MM.1S (cell line): ENCODE measurements around the gene CISD1.

Experiments
- DNase-seq: peaks from one replicate; pipeline ENCODE4 v3.0.0-alpha.2; 2015
- H2AFZ ChIP-seq: fragments of 300-600 bp; sonication (generic); 2 replicates; pipeline ENCODE4 v1.6.0; 2016; ENCODE audit warnings: antibody characterized with exemption, low read length
- H3F3A ChIP-seq: fragments of 300-600 bp; sonication (generic); 2 replicates; pipeline ENCODE4 v1.6.1; 2016; ENCODE audit warnings: mild to moderate bottlenecking, antibody characterized with exemption, low read length, moderate library complexity, mixed read lengths; ENCODE audit not compliant: insufficient read depth
- H3K27ac ChIP-seq: fragments of 300-600 bp; sonication (generic); 2 replicates; pipeline ENCODE4 v1.5.1; 2016; ENCODE audit warnings: mild to moderate bottlenecking, low read length
- H3K27me3 ChIP-seq: fragments of 300-600 bp; sonication (generic); replicated peaks from 2 replicates; pipeline ENCODE4 v1.6.0; 2016; ENCODE audit warnings: low read length; ENCODE audit not compliant: insufficient read depth
- H3K36me3 ChIP-seq: fragments of 300-600 bp; sonication (generic); replicated peaks from 2 replicates; pipeline ENCODE4 v1.6.1; 2016; ENCODE audit warnings: mild to moderate bottlenecking, low read length, mixed read lengths; ENCODE audit not compliant: insufficient read depth
- H3K4me1 ChIP-seq: fragments of 300-600 bp; sonication (generic); 2 replicates; pipeline ENCODE4 v1.6.1; 2016; ENCODE audit warnings: low read length, mixed read lengths
- H3K4me2 ChIP-seq: fragments of 300-600 bp; sonication (generic); 2 replicates; pipeline ENCODE4 v1.6.0; 2016; ENCODE audit warnings: low read depth, low read length
- H3K4me3 ChIP-seq: fragments of 300-600 bp; sonication (generic); 2 replicates; pipeline ENCODE4 v1.5.1; 2016; ENCODE audit warnings: low read length, mixed read lengths
- H3K79me2 ChIP-seq: fragments of 300-600 bp; sonication (generic); 2 replicates; pipeline ENCODE4 v1.6.1; 2016; ENCODE audit warnings: mixed run types, low read length, mixed read lengths
- H3K9ac ChIP-seq: fragments of 300-600 bp; sonication (generic); 2 replicates; pipeline ENCODE4 v1.6.1; 2016; ENCODE audit warnings: low read length, mixed read lengths
- H3K9me2 ChIP-seq: fragments of 300-600 bp; sonication (generic); replicated peaks from 2 replicates; pipeline ENCODE4 v1.6.1; 2016; ENCODE audit warnings: mild to moderate bottlenecking, low read length, mixed read lengths; ENCODE audit not compliant: insufficient read depth
- H3K9me3 ChIP-seq: fragments of 300-600 bp; sonication (generic); replicated peaks from 2 replicates; pipeline ENCODE4 v1.6.1; 2016; ENCODE audit warnings: mild to moderate bottlenecking, low read length, mixed read lengths; ENCODE audit not compliant: insufficient read depth
- H4K20me1 ChIP-seq: fragments of 300-600 bp; sonication (generic); 2 replicates; pipeline ENCODE4 v1.6.1; 2016; ENCODE audit warnings: mild to moderate bottlenecking, low read length, moderate library complexity, mixed read lengths; ENCODE audit not compliant: insufficient read depth
- CTCF ChIP-seq: fragments of 300-600 bp; sonication (generic); IDR thresholded peaks from 2 replicates; pipeline ENCODE4 v1.5.1; 2016; ENCODE audit warnings: antibody characterized with exemption, low read length, mixed read lengths
- EZH2 ChIP-seq: fragments of 300-600 bp; sonication (generic); optimal IDR thresholded peaks from 2 replicates; pipeline ENCODE3; 2017; ENCODE audit warnings: low read depth, mild to moderate bottlenecking, antibody characterized with exemption, low read length, mixed read lengths
- EZH2phosphoT487 ChIP-seq: fragments of 300-600 bp; sonication (generic); IDR thresholded peaks from 2 replicates; pipeline ENCODE4 v1.6.1; 2018; ENCODE audit warnings: antibody characterized with exemption, low read length

CISD1 gene

DNA sequence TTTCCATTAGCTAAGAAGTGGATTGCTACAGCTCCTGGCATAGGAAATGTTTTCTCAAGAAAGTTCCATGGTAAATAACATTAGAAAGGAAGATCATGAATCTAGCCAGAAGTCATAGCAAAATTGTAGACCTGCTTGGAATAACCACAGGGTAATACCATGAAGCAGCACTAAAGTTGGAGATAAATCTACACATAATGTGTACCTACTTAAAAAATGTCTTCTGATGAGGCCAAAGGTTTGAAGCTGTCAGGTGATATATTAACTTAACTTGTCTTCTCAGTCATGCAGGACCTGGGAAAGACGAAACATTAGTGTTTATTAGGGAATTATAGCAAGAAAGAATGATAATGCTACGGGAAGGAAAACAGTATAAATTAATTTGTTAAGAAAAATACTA, 6.3 kb downstream of the CISD1 start:
- no peak for DNase-seq
- no peaks in the 10 kb centered on the region for H3K9me3 ChIP-seq
- no peak overlapping the region for H3K4me3 ChIP-seq
- H3K27me3 ChIP-seq = no peaks in the 10 kb centered on the region
- no peaks in the 10 kb centered on the region for H4K20me1 ChIP-seq
- peaks cover 2% of the 10 kb centered on the region; the same call in 1 of the 2 replicates for H3K4me1 ChIP-seq
- no peak overlapping the region for H2AFZ ChIP-seq
- H3K79me2 ChIP-seq = peaks cover 51% of the 10 kb centered on the region
- H3K9ac ChIP-seq = no peak overlapping the region
- no peaks in the 10 kb centered on the region for H3K9me2 ChIP-seq
- H3K4me2 ChIP-seq = no peak overlapping the region
- no peaks in the 10 kb centered on the region for H3F3A ChIP-seq
- no peak for TF ChIP-seq EZH2
- TF ChIP-seq EZH2phosphoT487 = no peak
- no peak for TF ChIP-seq CTCF
- no peaks in the 10 kb centered on the region for H3K36me3 ChIP-seq
- H3K27ac ChIP-seq = no peak overlapping the region

DNA sequence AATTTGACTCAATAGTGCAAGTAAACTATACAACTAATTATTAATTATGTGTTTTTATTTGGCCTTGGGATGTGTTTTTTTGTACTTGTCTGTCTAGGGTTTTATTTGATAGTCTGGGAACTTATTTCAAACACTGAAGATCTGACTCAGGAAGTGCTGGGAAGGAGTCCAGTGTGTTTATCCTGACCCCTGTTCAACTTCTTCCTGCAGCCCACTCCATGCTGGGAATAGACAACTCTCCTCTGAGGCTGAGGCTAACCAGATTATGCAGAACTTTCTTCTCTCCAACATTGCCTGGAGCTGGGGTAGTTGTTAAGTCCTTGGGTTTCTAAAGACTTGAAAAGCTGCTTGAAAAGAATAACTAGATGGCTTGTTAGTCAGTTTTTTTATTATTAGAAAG, 6.9 kb downstream of the CISD1 start:
- Histone ChIP-seq H4K20me1 (no peaks in the 10 kb centered on the region), H3K27me3 (no peaks in the 10 kb centered on the region), H3K27ac (no peak overlapping the region), H3K9me2 (no peaks in the 10 kb centered on the region), H3K4me2 (no peak overlapping the region), H3K4me1 (peaks cover 8% of the 10 kb centered on the region), H3K79me2 (peaks cover 45% of the 10 kb centered on the region), H3F3A (0 out of 2 replicates have a peak, but pooled peaks cover 1% of the 10 kb centered on the region), H3K36me3 (no peaks in the 10 kb centered on the region), H3K9ac (no peak overlapping the region), H2AFZ (no peak overlapping the region), H3K4me3 (no peak overlapping the region), H3K9me3 (no peaks in the 10 kb centered on the region)
- no peak for TF ChIP-seq EZH2
- TF ChIP-seq CTCF = no peak
- TF ChIP-seq EZH2phosphoT487 = no peak
- no peak for DNase-seq

- Histone ChIP-seq H3K36me3 (no peaks in the 10 kb centered on the region), H2AFZ (no peak overlapping the region), H3F3A (peaks cover 18% of the 10 kb centered on the region; the same call in 1 of the 2 replicates), H3K27me3 (no peaks in the 10 kb centered on the region), H3K9ac (no peak overlapping the region), H3K9me2 (no peaks in the 10 kb centered on the region), H3K9me3 (no peaks in the 10 kb centered on the region), H3K4me3 (no peak overlapping the region), H3K4me1 (peaks cover 32% of the 10 kb centered on the region), H3K79me2 (peaks cover 22% of the 10 kb centered on the region), H4K20me1 (no peaks in the 10 kb centered on the region), H3K4me2 (no peak overlapping the region), H3K27ac (no peak overlapping the region)
- TF ChIP-seq EZH2phosphoT487 (no peak), CTCF (no peak), EZH2 (no peak)
- no peak for DNase-seq
Observed at GRCh38 chr10:58278274-58278961, 9.5 kb downstream of the CISD1 start.
